GM18861 (cell line): ENCODE data around the gene DUSP10.

ENCODE experiments used
- ATAC-seq: cut with Tn5 transposase; IDR thresholded peaks from one replicate; pipeline ENCODE4 v1.9.1; 2021; ENCODE audit not compliant: unreplicated experiment

The DUSP10 gene

GRCh38 chr1:221715321-221716169, 26.3 kb downstream of the DUSP10 start:
- ATAC-seq, result no peak

- ATAC-seq, result no peak
These were observed 27.4 kb downstream of the DUSP10 start for GRCh38 chr1:221714227-221715152.

GRCh38 chr1:221712776-221713431, 29.0 kb downstream of the DUSP10 start:
- peak; percentile 49 for ATAC-seq

- peak; percentile 37 for ATAC-seq
These were observed 29.6 kb downstream of the DUSP10 start for GRCh38 chr1:221712198-221712684.

GRCh38 chr1:221711656-221712055, 30.2 kb downstream of the DUSP10 start:
- ATAC-seq, result no peak

GRCh38 chr1:221711063-221711577, 30.8 kb downstream of the DUSP10 start:
- no peak for ATAC-seq

GRCh38 chr1:221709854-221710253, 32.0 kb downstream of the DUSP10 start:
- ATAC-seq, result no peak

GRCh38 chr1:221708987-221709386, 32.9 kb downstream of the DUSP10 start:
- ATAC-seq, result peak; percentile 34

GRCh38 chr1:221708076-221708571, 33.8 kb downstream of the DUSP10 start:
- peak; percentile 45 for ATAC-seq

- ATAC-seq, result no peak
These were observed 34.9 kb downstream of the DUSP10 start for GRCh38 chr1:221706876-221707582.

- ATAC-seq, result no peak
These were observed 35.7 kb downstream of the DUSP10 start for GRCh38 chr1:221706191-221706590.

GRCh38 chr1:221704306-221704705, 37.6 kb downstream of the DUSP10 start:
- ATAC-seq, result no peak

GRCh38 chr1:221701570-221702186, 40.2 kb downstream of the DUSP10 start:
- no peak for ATAC-seq

- no peak for ATAC-seq
These were observed 40.9 kb downstream of the DUSP10 start for GRCh38 chr1:221700948-221701347.

- no peak for ATAC-seq
These were observed 41.4 kb downstream of the DUSP10 start for GRCh38 chr1:221700536-221700935.

GRCh38 chr1:221699978-221700519, 41.8 kb downstream of the DUSP10 start:
- ATAC-seq, result no peak

GRCh38 chr1:221699577-221699976, 42.3 kb downstream of the DUSP10 start:
- no peak for ATAC-seq

- no peak for ATAC-seq
These were observed 43.1 kb downstream of the DUSP10 start for GRCh38 chr1:221698579-221699349.
